HG02840 (cell line): ENCODE results near the gene RDH13.
"Not testable (repeated sequence)": the region's sequence is repeated elsewhere in the genome, so short reads cannot be mapped to it uniquely, and the experiment has no call there.

Experiments used
- ATAC-seq: cut with Tn5 transposase; IDR thresholded peaks from one replicate; pipeline ENCODE4 v1.9.1; 2021; ENCODE audit warnings: mild to moderate bottlenecking, moderate library complexity, moderate number of reproducible peaks; ENCODE audit not compliant: unreplicated experiment, low FRiP score

Gene RDH13

GRCh38 chr19:55062735-55063491, at the start of gene RDH13:
RDH13 (minus strand) TSS chr19:55063148; CDS start chr19:55063032, 116 bp downstream.
- peak; percentile 81 for ATAC-seq

DNA sequence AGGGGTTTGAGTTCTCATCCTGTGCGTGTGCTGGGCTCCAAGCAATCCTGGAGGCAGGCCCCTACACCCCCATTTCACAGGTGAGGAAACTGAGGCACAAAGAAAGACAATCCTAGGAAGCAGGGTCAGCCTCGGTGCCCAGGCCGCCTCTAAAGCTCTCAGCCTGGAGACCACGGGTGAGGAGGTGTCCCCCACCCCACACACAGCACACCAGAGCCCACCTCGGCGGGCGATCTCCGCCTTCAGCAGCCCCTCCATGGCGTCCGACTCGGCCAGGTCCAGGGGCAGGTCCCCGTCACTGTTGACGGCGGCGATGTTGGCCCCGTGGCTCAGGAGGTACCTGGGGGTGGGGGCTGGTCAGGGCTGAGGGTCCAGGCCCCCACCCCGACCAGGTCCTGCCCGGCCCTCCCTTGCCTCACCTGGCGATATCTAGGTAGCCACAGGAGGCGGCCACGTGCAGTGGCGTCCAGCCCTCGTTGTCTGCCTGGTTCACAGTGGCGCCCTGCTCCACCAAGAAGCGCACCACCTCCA, 49.4 kb upstream of the RDH13 start:
- no peak for ATAC-seq

- ATAC-seq: no peak
These were observed 48.4 kb upstream of the RDH13 start for GRCh38 chr19:55111238-55111831.

- ATAC-seq: no peak
These were observed 46.8 kb upstream of the RDH13 start for GRCh38 chr19:55109527-55110291.

DNA sequence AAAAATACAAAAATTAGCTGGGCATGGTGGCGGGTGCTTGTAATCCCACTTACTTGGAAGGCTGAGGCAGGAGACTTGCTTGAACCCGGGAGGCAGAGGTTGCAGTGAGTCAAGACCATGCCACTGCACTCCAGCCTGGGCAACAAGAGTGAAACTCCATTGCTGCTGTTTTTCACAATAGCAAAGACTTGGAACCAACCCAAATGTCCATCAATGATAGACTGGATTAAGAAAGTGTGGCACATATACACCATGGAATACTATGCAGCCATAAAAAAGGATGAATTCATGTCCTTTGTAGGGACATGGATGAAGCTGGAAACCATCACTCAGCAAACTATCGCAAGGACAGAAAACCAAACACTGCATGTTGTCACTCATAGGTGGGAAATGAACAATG, 44.3 kb upstream of the RDH13 start:
- ATAC-seq: not testable (repeated sequence)

GRCh38 chr19:55106591-55106990, 43.6 kb upstream of the RDH13 start:
- ATAC-seq: no peak

DNA sequence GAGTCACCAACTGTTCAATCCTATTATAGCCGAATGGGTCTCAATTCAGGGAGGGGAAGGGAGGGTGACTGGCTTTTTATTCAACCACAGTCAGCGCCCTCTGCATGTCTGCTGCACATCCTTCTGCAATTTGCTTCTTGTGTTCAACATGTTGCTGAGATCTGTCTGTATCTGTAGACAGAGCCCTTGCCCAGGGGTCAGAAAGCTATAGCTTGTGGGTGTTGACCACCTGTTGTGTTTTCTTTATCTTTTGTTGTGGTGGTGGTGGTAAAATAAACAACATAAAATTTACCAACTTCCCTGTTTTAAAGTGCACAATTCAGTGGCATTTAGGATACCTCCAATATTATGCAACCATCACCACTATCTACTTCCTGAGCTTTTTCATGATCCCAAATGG, 42.3 kb upstream of the RDH13 start:
- no peak for ATAC-seq

- ATAC-seq: no peak
These were observed 40.2 kb upstream of the RDH13 start for GRCh38 chr19:55103190-55103589.

- no peak for ATAC-seq
These were observed 38.3 kb upstream of the RDH13 start for GRCh38 chr19:55101261-55101660.

DNA sequence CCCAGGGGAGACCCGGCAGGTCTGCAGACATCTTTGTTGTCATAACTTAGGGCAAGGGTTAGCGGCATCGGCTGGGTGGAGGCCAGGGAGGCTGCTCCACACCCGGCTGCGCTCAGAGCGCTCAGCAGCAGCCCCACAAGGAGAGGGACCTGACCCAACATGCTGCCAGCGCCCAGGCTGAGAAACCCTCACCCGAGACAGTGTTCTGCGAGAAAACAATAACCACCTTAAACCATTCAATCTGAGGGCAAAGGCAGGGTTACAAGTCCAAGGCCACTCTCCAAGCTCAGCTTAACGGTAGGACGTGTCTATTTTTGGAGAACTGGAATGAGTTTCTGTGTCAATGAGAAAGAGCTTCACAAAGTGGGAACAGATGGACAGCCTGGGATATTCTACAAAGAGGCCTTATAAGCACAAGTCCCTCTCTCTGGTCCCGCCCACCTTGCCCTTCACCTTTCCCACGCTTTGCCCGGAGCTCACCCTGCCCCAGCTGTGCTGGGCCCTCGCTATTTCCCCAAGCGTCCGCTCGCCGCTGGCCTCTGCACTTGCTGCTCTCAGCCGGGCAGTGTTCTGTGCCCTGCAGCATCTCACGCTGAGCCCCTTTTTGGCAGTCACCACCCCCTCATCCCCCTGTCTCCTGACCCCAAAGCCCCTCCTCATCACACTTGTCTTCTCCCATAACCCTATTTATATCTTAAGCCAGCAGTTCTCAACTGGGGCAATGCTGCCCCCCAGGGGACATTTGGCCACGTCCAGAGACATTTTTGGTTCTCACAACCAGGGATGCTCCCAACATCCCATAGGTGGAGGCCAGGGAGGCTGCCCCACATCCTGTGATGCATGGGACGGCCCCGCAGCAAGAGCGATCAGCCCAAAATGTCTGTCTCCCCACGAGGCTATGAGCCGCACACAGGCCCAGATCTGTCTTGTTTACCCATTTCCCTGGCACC, 36.9 kb upstream of the RDH13 start:
- ATAC-seq: no peak

GRCh38 chr19:55098716-55099556, 36.0 kb upstream of the RDH13 start:
- no peak for ATAC-seq

- ATAC-seq: no peak
These were observed 35.1 kb upstream of the RDH13 start for GRCh38 chr19:55097864-55098715.

DNA sequence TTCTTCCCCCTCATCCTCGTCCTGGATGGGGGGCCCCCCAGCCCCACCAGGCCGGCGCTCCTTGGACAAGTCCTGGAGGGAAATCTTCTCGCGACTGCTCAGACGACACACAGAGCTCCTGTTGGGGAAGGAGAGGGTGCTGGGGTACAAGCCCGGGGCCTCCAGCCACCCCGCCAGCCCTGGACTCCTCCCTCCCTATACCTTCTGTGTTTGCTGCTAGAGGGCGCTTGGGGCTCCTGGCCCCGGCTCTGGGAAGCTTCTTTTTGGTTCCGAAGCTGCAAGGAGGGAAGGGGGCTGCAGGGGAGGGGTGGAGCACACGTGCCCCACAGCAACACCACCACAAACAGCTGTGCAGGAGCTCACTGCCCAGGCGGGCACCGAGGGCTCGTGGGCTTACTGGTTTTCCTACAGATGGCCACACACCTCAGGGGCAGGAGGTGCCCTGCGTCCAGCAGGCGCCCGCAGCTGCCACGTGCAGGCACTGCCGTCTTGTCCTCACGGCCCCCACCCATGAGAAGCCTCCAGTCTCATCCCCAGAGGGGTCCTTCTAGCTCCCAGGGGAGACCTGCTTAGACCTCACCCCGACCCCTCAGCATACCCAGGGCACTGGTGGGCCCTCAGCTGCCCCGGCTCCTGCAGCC, 33.2 kb upstream of the RDH13 start:
- no peak for ATAC-seq

GRCh38 chr19:55095260-55096060, 32.5 kb upstream of the RDH13 start:
- ATAC-seq: no peak

DNA sequence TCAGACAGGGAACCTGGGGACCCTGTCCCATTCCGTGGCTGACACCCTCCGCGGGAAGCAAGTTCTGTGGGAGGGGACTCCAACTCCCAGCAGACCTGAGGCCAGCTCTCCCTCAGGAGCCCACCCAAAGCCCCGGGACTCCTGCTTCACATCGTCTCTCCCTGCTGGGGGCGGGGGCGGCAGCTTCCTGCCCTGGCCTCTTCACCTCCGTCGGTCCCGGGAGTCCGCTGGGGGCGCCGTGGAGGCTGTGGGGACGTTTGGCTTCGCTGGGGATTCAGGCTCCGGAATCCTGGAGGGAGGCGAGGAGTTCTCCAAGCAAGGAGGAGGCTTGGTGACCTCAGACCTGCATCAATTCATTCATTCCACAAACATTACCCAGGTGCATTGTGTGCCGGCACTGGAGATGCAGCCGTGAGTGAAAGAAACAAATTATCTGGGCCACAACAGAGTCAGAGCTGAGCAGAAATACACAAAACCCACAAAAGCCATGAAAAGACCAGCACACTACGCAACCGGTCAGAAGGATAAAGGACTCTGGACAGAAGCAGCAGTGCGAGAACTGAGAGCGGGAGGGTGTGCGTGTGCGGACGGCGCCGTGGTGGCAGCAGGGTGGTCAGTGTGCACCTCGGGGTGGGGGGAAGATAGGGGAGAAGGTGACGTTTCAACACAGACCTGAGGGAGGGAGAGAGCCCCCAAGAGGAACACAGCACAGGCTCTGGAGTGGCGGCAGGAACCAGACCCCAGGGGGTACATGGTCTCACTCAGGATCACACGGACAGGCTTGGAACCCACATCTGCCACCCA, 31.7 kb upstream of the RDH13 start:
- ATAC-seq: no peak
